ENCODE measurements around the gene FOXD2.
"Not testable (repeated sequence)": the region's sequence is repeated elsewhere in the genome, so short reads cannot be mapped to it uniquely, and the experiment has no call there.

FOXD2 gene

GRCh38 chr1:47440599-47441081 lies 2.8 kb downstream of the FOXD2 start:
- no peak for DNase-seq

GRCh38 chr1:47441450-47442106 lies 3.7 kb downstream of the FOXD2 start:
- no peak for DNase-seq

GRCh38 chr1:47442202-47442601 lies 4.4 kb downstream of the FOXD2 start:
- no peak for DNase-seq

- DNase-seq: no peak
These were observed 5.1 kb downstream of the FOXD2 start for GRCh38 chr1:47442842-47443529.

- no peak for DNase-seq
These were observed 5.9 kb downstream of the FOXD2 start for GRCh38 chr1:47443530-47444296.

- no peak for DNase-seq
These were observed 6.4 kb downstream of the FOXD2 start for GRCh38 chr1:47444297-47444561.

- DNase-seq: no peak
These were observed 7.0 kb downstream of the FOXD2 start for GRCh38 chr1:47444562-47445465.

- DNase-seq: no peak
These were observed 8.1 kb downstream of the FOXD2 start for GRCh38 chr1:47445823-47446550.

GRCh38 chr1:47448462-47449222 lies 10.8 kb downstream of the FOXD2 start:
- no peak for DNase-seq

GRCh38 chr1:47449822-47450552 lies 12.1 kb downstream of the FOXD2 start:
- no peak for DNase-seq

GRCh38 chr1:47450606-47451005 lies 12.8 kb downstream of the FOXD2 start:
- no peak for DNase-seq

- DNase-seq: no peak
These were observed 14.6 kb downstream of the FOXD2 start for GRCh38 chr1:47452426-47452825.

- not testable (repeated sequence) for DNase-seq
These were observed 16.1 kb downstream of the FOXD2 start for GRCh38 chr1:47453910-47454309.

GRCh38 chr1:47456250-47456649 lies 18.4 kb downstream of the FOXD2 start:
- no peak for DNase-seq

- DNase-seq: not testable (repeated sequence)
These were observed 19.7 kb downstream of the FOXD2 start for GRCh38 chr1:47457547-47457946.

GRCh38 chr1:47459253-47459788 lies 21.5 kb downstream of the FOXD2 start:
- peak; percentile 65 for DNase-seq

GRCh38 chr1:47460040-47460439 lies 22.2 kb downstream of the FOXD2 start:
- DNase-seq: no peak

GRCh38 chr1:47460456-47460855 lies 22.6 kb downstream of the FOXD2 start:
- DNase-seq: no peak

GRCh38 chr1:47465605-47466004 lies 27.8 kb downstream of the FOXD2 start:
- DNase-seq: no peak

- DNase-seq: no peak
These were observed 31.0 kb downstream of the FOXD2 start for GRCh38 chr1:47468709-47469389.

All from NCI-H187 treated with DMSO at 0.1 percent for 48 hours (cell line).